ENCODE measurements around the gene FOSL2.

The FOSL2 gene

DNA sequence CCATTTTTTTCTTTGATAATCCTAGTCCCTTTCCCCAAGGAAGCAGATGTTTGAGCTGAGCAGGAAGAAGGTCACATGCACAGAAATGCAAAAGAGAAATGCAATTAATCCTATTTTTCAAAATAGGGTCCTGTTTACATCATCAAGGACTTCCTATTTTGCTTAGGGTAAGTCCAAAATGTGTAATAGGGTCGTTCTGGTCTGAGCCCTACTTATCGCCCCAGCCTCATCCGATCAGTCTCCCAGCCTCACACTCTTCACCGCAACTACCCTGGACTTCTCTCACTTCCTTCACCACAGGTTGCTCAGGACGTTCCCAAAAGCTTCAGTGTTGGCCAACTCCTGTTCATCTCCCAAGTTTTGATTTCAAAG lies 32.8 kb downstream of the FOSL2 start:
- H4K5ac ChIP-seq (ENCODE audit: low read length) = no peak overlapping the region
- H3K36me3 ChIP-seq (ENCODE audit: control insufficient read depth, insufficient read depth, low read length) = no peaks in the 10 kb centered on the region
- no peaks in the 10 kb centered on the region for H3K27me3 ChIP-seq (ENCODE audit: insufficient read depth, low read length, poor library complexity)
- no peak overlapping the region for H3K18ac ChIP-seq (ENCODE audit: low read length)
- H3K4me2 ChIP-seq (ENCODE audit: low read length) = no peak overlapping the region
- no peak overlapping the region for H2BK5ac ChIP-seq (ENCODE audit: low read length)
- H3K79me1 ChIP-seq (ENCODE audit: low read length) = no peaks in the 10 kb centered on the region
- no peak overlapping the region for H3K9ac ChIP-seq (ENCODE audit: low read length)
- no peak overlapping the region for H3K23ac ChIP-seq (ENCODE audit: low read length)
- H3K79me2 ChIP-seq (ENCODE audit: control insufficient read depth, insufficient read depth, low read length) = no peaks in the 10 kb centered on the region
- no peak for DNase-seq
- no peak overlapping the region for H3K56ac ChIP-seq (ENCODE audit: low read length)
- H2BK120ac ChIP-seq (ENCODE audit: low read depth, low read length) = no peak overlapping the region
- no peak overlapping the region for H3K4me3 ChIP-seq (ENCODE audit: low read length)
- H3K27ac ChIP-seq (ENCODE audit: low read depth, low read length) = no peak overlapping the region
- H4K8ac ChIP-seq (ENCODE audit: low read depth, low read length) = no peak overlapping the region
- no CpG with 5 or more reads among the region's 5 CpGs for WGBS (ENCODE audit: extremely low coverage, insufficient coverage, low lambda C conversion rate)
- no peak overlapping the region for H3K4ac ChIP-seq (ENCODE audit: low read depth, low read length)
- no peak overlapping the region for H2AK5ac ChIP-seq (ENCODE audit: low read length)
- H3K4me1 ChIP-seq (ENCODE audit: control insufficient read depth, low read depth, low read length) = no peaks in the 10 kb centered on the region
- H2BK15ac ChIP-seq (replicated peaks; ENCODE audit: low read depth) = no peak overlapping the region

DNA sequence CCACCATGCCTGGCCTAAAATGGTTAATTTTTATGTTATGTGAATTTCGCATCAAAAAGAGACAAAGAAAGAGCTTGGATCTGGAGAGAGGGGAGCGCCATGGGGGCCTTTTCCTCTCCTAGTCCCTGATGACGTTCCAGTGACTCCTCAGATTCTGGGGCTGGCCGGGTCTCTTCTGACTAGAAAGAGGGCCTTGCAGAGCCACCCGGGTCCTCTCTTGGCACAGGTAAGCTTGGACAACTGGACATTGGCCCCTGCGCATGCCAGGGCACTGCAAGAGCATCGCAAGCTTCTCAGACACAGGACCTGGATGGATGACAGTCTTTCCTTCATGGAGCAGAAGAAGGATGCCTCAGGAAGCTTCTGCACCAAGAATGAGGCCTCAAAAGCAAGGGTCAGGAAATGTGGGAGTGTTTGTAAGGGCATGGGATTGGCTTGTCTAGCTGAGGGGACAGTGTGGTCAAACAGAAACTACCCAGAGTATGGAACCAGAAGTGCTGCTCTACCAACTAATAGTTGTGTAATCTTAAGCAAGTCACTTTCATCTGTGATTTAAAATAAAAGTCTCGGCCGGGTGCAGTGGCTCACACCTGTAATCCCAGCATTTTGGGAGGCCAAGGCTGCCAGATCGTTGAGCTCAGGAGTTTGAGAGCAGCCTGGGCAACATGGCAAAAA lies 35.2 kb downstream of the FOSL2 start:
- Histone ChIP-seq H3K23ac (ENCODE audit: low read length) (no peak overlapping the region), H3K27me3 (ENCODE audit: insufficient read depth, low read length, poor library complexity) (no peaks in the 10 kb centered on the region), H3K79me1 (ENCODE audit: low read length) (no peaks in the 10 kb centered on the region), H2AK5ac (ENCODE audit: low read length) (no peak overlapping the region), H4K5ac (ENCODE audit: low read length) (no peak overlapping the region), H3K4me1 (ENCODE audit: control insufficient read depth, low read depth, low read length) (no peaks in the 10 kb centered on the region), H3K4me3 (ENCODE audit: low read length) (no peak overlapping the region), H3K18ac (ENCODE audit: low read length) (no peak overlapping the region), H3K79me2 (ENCODE audit: control insufficient read depth, insufficient read depth, low read length) (no peaks in the 10 kb centered on the region), H2BK120ac (ENCODE audit: low read depth, low read length) (no peak overlapping the region), H2BK5ac (ENCODE audit: low read length) (no peak overlapping the region), H3K4ac (ENCODE audit: low read depth, low read length) (no peak overlapping the region), H2BK15ac (replicated peaks; ENCODE audit: low read depth) (no peak overlapping the region), H4K8ac (ENCODE audit: low read depth, low read length) (no peak overlapping the region), H3K36me3 (ENCODE audit: control insufficient read depth, insufficient read depth, low read length) (no peaks in the 10 kb centered on the region), H3K27ac (ENCODE audit: low read depth, low read length) (no peak overlapping the region), H3K56ac (ENCODE audit: low read length) (no peak overlapping the region), H3K9ac (ENCODE audit: low read length) (no peak overlapping the region), H3K4me2 (ENCODE audit: low read length) (no peak overlapping the region)
- no peak for DNase-seq
- WGBS (ENCODE audit: extremely low coverage, insufficient coverage, low lambda C conversion rate) = no CpG with 5 or more reads among the region's 10 CpGs

DNA sequence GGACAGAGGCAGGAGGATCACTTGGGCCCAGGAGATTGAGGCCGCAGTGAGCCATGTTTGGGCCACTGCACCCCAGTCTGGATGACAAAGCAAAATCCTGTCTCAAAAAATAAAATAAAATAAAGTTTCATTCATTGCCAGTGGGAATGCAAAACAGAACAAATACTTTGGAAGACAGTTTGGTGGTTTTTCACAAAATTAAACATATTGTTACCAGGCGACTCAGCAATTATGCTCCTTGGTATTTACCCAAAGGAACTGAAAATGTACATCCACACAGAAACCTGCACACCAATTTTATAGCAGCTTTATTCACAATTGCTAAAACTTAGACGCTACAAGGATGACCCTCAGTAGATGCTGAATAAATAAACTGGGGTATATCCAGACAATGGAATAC lies 35.8 kb downstream of the FOSL2 start:
- Histone ChIP-seq H3K4me2 (ENCODE audit: low read length) (no peak overlapping the region), H2BK120ac (ENCODE audit: low read depth, low read length) (no peak overlapping the region), H3K4ac (ENCODE audit: low read depth, low read length) (no peak overlapping the region), H3K9ac (ENCODE audit: low read length) (no peak overlapping the region), H3K36me3 (ENCODE audit: control insufficient read depth, insufficient read depth, low read length) (no peaks in the 10 kb centered on the region), H2AK5ac (ENCODE audit: low read length) (no peak overlapping the region), H3K4me3 (ENCODE audit: low read length) (no peak overlapping the region), H4K5ac (ENCODE audit: low read length) (no peak overlapping the region), H2BK15ac (replicated peaks; ENCODE audit: low read depth) (no peak overlapping the region), H3K27me3 (ENCODE audit: insufficient read depth, low read length, poor library complexity) (no peaks in the 10 kb centered on the region), H3K27ac (ENCODE audit: low read depth, low read length) (no peak overlapping the region), H3K56ac (ENCODE audit: low read length) (no peak overlapping the region), H3K18ac (ENCODE audit: low read length) (no peak overlapping the region), H3K79me1 (ENCODE audit: low read length) (no peaks in the 10 kb centered on the region), H3K4me1 (ENCODE audit: control insufficient read depth, low read depth, low read length) (no peaks in the 10 kb centered on the region), H3K79me2 (ENCODE audit: control insufficient read depth, insufficient read depth, low read length) (no peaks in the 10 kb centered on the region), H4K8ac (ENCODE audit: low read depth, low read length) (no peak overlapping the region), H2BK5ac (ENCODE audit: low read length) (no peak overlapping the region), H3K23ac (ENCODE audit: low read length) (no peak overlapping the region)
- WGBS (ENCODE audit: extremely low coverage, insufficient coverage, low lambda C conversion rate) = no CpG with 5 or more reads among the region's 3 CpGs
- DNase-seq = no peak

DNA sequence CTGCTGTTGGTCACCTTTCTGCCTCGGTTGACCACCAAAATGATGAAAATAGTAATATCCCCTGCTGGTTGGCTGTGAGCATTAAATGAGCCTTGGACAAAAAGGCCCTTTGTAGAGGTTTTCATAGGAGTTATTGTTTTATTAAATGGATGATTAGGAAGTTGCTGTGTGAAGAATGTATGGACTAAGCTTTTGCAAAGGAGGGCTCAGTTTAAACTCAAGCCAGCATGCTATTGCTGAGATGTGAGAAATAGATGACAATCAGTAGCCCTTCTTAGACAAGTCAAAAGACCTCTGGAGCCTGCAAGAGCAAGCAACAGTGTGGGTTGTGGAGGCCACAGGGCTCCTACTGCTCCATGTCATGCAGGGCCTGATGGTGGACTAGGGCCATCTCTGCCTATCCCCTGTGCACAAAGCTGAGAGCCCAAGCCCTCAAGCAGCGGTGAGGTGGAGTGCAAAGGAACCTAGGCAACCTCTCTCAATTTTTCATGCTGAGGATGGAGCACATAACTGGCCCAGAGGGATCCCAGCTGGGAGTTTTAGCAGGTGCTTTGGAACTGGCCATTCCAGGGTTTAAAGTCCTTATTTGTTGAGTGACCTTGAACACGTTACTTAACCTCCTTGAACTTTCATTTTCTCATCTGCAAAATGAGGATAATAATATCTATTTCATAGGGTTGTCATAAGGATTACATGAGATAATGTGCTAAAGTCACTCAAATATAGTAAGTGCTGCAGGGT lies 37.1 kb downstream of the FOSL2 start:
- H3K27me3 ChIP-seq (ENCODE audit: insufficient read depth, low read length, poor library complexity) = no peaks in the 10 kb centered on the region
- H4K5ac ChIP-seq (ENCODE audit: low read length) = no peak overlapping the region
- no peak overlapping the region for H2BK120ac ChIP-seq (ENCODE audit: low read depth, low read length)
- H2BK5ac ChIP-seq (ENCODE audit: low read length) = no peak overlapping the region
- H3K4me1 ChIP-seq (ENCODE audit: control insufficient read depth, low read depth, low read length) = no peaks in the 10 kb centered on the region
- no peaks in the 10 kb centered on the region for H3K79me2 ChIP-seq (ENCODE audit: control insufficient read depth, insufficient read depth, low read length)
- no peak overlapping the region for H3K9ac ChIP-seq (ENCODE audit: low read length)
- H2BK15ac ChIP-seq (replicated peaks; ENCODE audit: low read depth) = no peak overlapping the region
- H3K27ac ChIP-seq (ENCODE audit: low read depth, low read length) = no peak overlapping the region
- no peak for DNase-seq
- no peaks in the 10 kb centered on the region for H3K36me3 ChIP-seq (ENCODE audit: control insufficient read depth, insufficient read depth, low read length)
- no peak overlapping the region for H3K56ac ChIP-seq (ENCODE audit: low read length)
- H3K79me1 ChIP-seq (ENCODE audit: low read length) = no peaks in the 10 kb centered on the region
- no peak overlapping the region for H3K4me3 ChIP-seq (ENCODE audit: low read length)
- WGBS (ENCODE audit: extremely low coverage, insufficient coverage, low lambda C conversion rate) = no CpG with 5 or more reads among the region's 3 CpGs
- H4K8ac ChIP-seq (ENCODE audit: low read depth, low read length) = no peak overlapping the region
- H3K18ac ChIP-seq (ENCODE audit: low read length) = no peak overlapping the region
- no peak overlapping the region for H3K4ac ChIP-seq (ENCODE audit: low read depth, low read length)
- no peak overlapping the region for H2AK5ac ChIP-seq (ENCODE audit: low read length)
- H3K23ac ChIP-seq (ENCODE audit: low read length) = no peak overlapping the region
- H3K4me2 ChIP-seq (ENCODE audit: low read length) = no peak overlapping the region

DNA sequence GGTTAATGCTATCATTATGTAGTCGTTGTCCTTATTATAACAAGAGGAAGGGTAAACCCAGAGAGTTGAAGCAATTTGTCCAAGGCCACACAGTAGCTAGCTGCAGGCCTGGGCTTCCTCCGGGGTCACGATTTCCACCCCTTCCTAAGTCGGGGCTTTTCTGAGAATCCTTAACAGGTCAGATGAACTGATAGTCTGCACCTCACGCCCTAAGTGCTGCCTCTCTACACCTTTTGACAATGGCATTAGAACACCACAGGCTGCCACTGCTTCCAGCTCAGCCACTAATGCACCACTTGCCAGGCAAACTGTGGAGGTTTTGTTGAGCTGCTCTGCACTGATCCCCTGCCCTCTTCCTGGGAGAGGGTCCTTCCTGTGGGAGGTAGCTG lies 37.7 kb downstream of the FOSL2 start:
- H2BK15ac ChIP-seq (replicated peaks; ENCODE audit: low read depth) = no peak overlapping the region
- no peaks in the 10 kb centered on the region for H3K79me1 ChIP-seq (ENCODE audit: low read length)
- H3K36me3 ChIP-seq (ENCODE audit: control insufficient read depth, insufficient read depth, low read length) = no peaks in the 10 kb centered on the region
- no peak for DNase-seq
- no peak overlapping the region for H3K9ac ChIP-seq (ENCODE audit: low read length)
- H3K27ac ChIP-seq (ENCODE audit: low read depth, low read length) = no peak overlapping the region
- H3K4ac ChIP-seq (ENCODE audit: low read depth, low read length) = no peak overlapping the region
- H3K27me3 ChIP-seq (ENCODE audit: insufficient read depth, low read length, poor library complexity) = no peaks in the 10 kb centered on the region
- H2BK120ac ChIP-seq (ENCODE audit: low read depth, low read length) = no peak overlapping the region
- no peak overlapping the region for H3K23ac ChIP-seq (ENCODE audit: low read length)
- no CpG with 5 or more reads among the region's 5 CpGs for WGBS (ENCODE audit: extremely low coverage, insufficient coverage, low lambda C conversion rate)
- no peak overlapping the region for H3K56ac ChIP-seq (ENCODE audit: low read length)
- no peak overlapping the region for H3K4me2 ChIP-seq (ENCODE audit: low read length)
- H2AK5ac ChIP-seq (ENCODE audit: low read length) = no peak overlapping the region
- H3K18ac ChIP-seq (ENCODE audit: low read length) = no peak overlapping the region
- no peak overlapping the region for H4K8ac ChIP-seq (ENCODE audit: low read depth, low read length)
- no peak overlapping the region for H3K4me3 ChIP-seq (ENCODE audit: low read length)
- no peaks in the 10 kb centered on the region for H3K4me1 ChIP-seq (ENCODE audit: control insufficient read depth, low read depth, low read length)
- no peaks in the 10 kb centered on the region for H3K79me2 ChIP-seq (ENCODE audit: control insufficient read depth, insufficient read depth, low read length)
- no peak overlapping the region for H4K5ac ChIP-seq (ENCODE audit: low read length)
- H2BK5ac ChIP-seq (ENCODE audit: low read length) = no peak overlapping the region
